ENCODE data around the gene SPTBN1. TPM values are rescaled to one million over a fixed set of nuclear protein-coding genes. Genes with fewer than 3 reads are reported as not detected.
A peak's percentile ranks its signal among the peaks of the same experiment; 100 is the strongest.

Gene SPTBN1
- total RNA-seq, 6 experiments from 2014 or later: 128 to 169 (median 159) TPM

DNA sequence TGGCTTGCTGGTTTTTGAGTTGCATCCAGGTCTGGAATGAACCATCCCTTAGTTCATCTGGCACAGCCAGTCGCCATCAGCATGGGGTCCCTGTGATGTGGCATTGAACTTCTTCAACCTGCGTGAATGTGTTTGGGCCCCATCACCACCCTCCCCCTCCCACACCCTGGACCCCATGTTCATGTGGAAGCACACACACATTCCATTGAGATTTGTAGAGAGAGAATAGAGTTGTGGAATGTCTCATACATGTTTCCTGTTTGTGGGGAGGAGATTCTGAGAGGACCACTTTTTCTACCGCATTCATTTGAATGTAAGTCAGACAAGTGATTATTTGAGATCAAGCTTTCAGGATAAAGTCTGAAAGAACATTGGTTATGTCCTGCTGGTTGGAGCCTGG, 149.7 kb downstream of the SPTBN1 start:
- H3K4me3 Mint-ChIP-seq: no peak overlapping the region
- DNase-seq: no peak
- H3K27ac Mint-ChIP-seq: no peak overlapping the region; the same call in 1 of the 2 replicates
- peaks cover 77% of the 10 kb centered on the region for H3K4me1 Mint-ChIP-seq (ENCODE audit: low read depth)
- TF ChIP-seq, protein P1, sequence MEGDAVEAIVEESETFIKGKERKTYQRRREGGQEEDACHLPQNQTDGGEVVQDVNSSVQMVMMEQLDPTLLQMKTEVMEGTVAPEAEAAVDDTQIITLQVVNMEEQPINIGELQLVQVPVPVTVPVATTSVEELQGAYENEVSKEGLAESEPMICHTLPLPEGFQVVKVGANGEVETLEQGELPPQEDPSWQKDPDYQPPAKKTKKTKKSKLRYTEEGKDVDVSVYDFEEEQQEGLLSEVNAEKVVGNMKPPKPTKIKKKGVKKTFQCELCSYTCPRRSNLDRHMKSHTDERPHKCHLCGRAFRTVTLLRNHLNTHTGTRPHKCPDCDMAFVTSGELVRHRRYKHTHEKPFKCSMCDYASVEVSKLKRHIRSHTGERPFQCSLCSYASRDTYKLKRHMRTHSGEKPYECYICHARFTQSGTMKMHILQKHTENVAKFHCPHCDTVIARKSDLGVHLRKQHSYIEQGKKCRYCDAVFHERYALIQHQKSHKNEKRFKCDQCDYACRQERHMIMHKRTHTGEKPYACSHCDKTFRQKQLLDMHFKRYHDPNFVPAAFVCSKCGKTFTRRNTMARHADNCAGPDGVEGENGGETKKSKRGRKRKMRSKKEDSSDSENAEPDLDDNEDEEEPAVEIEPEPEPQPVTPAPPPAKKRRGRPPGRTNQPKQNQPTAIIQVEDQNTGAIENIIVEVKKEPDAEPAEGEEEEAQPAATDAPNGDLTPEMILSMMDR (IDR thresholded peaks at IDR 0.05): no peak
- H3K9me3 Mint-ChIP-seq: no peaks in the 10 kb centered on the region
- 0 out of 2 replicates have a peak, but pooled peaks cover 4% of the 10 kb centered on the region for H3K36me3 Mint-ChIP-seq (ENCODE audit: low read depth)
- no peaks in the 10 kb centered on the region; the same call in none of the 2 replicates for H3K27me3 Mint-ChIP-seq (ENCODE audit: insufficient read depth)

DNA sequence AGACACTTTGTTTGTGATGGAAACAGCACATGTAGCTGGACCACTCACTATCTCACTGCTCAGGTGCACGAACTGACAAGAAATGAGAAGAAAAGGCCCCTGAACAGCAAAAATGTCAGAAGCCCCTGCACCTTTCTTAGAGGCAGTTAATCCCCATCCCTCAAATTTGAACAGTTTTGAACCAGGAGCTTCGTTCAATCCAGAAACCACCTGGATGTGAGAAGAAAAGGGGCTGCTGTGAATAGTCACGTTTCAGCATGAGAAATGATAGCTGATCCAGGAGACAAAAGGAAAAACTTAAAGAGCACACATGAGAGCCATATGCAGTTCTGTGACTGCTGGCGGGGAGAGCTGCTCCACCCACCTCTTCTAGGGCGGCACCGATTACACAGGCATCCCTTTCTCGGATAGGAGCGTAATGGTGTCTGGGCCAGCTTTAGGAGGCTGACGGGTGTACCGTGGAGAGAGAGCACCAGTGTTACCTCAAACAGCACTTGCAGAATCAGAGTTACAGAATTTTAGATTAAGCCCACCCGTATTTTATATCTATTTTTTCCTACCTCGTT, 150.3 kb downstream of the SPTBN1 start:
- Mint-ChIP-seq H3K4me3 (peak overlapping the region; percentile 9; the same call in 1 of the 2 replicates), H3K4me1 (ENCODE audit: low read depth) (peaks cover 71% of the 10 kb centered on the region), H3K27me3 (ENCODE audit: insufficient read depth) (no peaks in the 10 kb centered on the region; the same call in none of the 2 replicates), H3K9me3 (no peaks in the 10 kb centered on the region), H3K36me3 (ENCODE audit: low read depth) (no peaks in the 10 kb centered on the region), H3K27ac (no peak overlapping the region; the same call in 1 of the 2 replicates)
- TF ChIP-seq, protein P1 (IDR thresholded peaks at IDR 0.05): no peak
- no peak for DNase-seq

DNA sequence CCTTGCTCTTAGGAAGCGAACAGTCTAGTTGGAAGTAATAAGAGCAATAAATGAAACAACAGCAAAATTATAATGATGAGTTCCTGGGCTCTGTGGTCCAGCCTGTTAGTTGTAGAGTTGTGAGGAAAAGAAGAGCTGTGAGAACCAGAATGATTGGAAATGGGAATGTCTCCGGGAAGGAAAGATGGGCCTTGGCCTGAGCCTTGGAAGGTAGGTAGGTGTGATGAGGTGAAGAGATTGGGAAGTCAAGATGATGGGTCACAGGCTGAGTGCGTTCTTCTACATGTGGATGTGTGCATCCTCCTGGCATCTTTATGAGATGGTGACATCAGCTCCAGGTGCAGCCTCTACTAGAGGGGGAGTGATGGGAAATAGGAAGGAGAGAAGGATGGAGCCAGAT, 152.1 kb downstream of the SPTBN1 start:
- peaks cover 10% of the 10 kb centered on the region; the same call in 1 of the 2 replicates for H3K36me3 Mint-ChIP-seq (ENCODE audit: low read depth)
- peaks cover 60% of the 10 kb centered on the region for H3K4me1 Mint-ChIP-seq (ENCODE audit: low read depth)
- H3K27me3 Mint-ChIP-seq (ENCODE audit: insufficient read depth): no peaks in the 10 kb centered on the region; the same call in 1 of the 2 replicates
- TF ChIP-seq, protein P1 (IDR thresholded peaks at IDR 0.05): no peak
- no peak overlapping the region for H3K27ac Mint-ChIP-seq
- no peak for DNase-seq
- H3K4me3 Mint-ChIP-seq: no peak overlapping the region
- H3K9me3 Mint-ChIP-seq: no peaks in the 10 kb centered on the region

DNA sequence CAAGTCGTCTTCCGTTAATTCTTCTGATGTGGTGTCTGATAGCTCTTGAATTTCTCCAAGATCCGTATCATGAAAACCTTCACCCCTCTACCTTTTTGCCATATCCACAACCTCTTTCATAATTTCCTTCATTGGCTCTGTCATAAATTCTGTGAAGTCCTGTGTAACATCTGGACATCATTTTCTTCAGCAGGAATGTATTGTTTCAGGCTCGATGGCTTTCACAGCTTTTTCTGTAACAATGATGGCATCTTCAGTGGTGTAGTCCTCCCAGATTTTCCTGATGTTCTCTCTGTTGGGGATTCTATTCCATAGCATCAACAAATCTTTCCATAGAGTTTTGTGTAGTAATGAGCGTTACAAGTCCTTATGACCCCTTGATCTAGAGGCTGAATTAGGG, 153.1 kb downstream of the SPTBN1 start:
- Mint-ChIP-seq H3K9me3 (no peaks in the 10 kb centered on the region), H3K4me1 (ENCODE audit: low read depth) (peaks cover 68% of the 10 kb centered on the region), H3K27me3 (ENCODE audit: insufficient read depth) (no peaks in the 10 kb centered on the region; the same call in 1 of the 2 replicates), H3K4me3 (no peak overlapping the region), H3K36me3 (ENCODE audit: low read depth) (peaks cover 17% of the 10 kb centered on the region), H3K27ac (no peak overlapping the region)
- DNase-seq: no peak
- TF ChIP-seq, protein P1 (IDR thresholded peaks at IDR 0.05): no peak

DNA sequence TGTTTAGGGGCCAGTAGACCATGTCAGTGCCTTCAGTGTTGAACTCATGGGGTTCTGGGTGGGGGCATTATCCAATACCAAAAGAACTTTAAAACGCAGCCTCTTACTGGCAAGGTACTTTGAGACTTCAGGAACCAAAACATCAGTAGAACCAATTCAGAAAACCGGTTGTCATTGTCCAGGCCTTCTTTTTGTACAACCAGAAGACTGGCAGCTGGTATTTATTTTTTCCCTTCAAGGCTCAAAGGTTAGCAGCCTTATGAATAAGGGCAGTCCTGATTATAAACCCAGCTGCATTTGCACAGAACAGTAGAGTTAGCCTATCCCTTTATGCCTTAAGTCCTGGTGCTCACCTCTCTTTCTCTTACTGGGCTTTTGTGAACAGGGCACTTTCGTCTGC, 153.5 kb downstream of the SPTBN1 start:
- Mint-ChIP-seq H3K4me3 (no peak overlapping the region), H3K9me3 (no peaks in the 10 kb centered on the region), H3K27ac (peak overlapping the region; percentile 4; the same call in 1 of the 2 replicates), H3K36me3 (ENCODE audit: low read depth) (peaks cover 18% of the 10 kb centered on the region), H3K27me3 (ENCODE audit: insufficient read depth) (no peaks in the 10 kb centered on the region; the same call in 1 of the 2 replicates), H3K4me1 (ENCODE audit: low read depth) (peaks cover 67% of the 10 kb centered on the region)
- DNase-seq: no peak
- TF ChIP-seq, protein P1 (IDR thresholded peaks at IDR 0.05): no peak
